Activated CD4-positive, alpha-beta T cell treated with anti-CD3 and anti-CD28 coated beads, Interleukin-2, amount 50 U/mL, for 16 hours (primary cell): ENCODE results near the gene SCGN.

Experiments
- DNase-seq: peaks from one replicate; pipeline ENCODE4 v3.0.0-alpha.2; 2020

Gene SCGN

GRCh38 chr6:25652007-25652515 is at the start of gene SCGN:
Gene SCGN, plus strand, starts transcription at chr6:25652215. Its CDS starts 189 bp downstream, at chr6:25652404.
- peak; percentile 27 for DNase-seq

- DNase-seq: no peak
Observed at GRCh38 chr6:25602674-25602982, 49.4 kb upstream of the SCGN start.

- DNase-seq: no peak
Observed at GRCh38 chr6:25603251-25603650, 48.8 kb upstream of the SCGN start.

- no peak for DNase-seq
Observed at GRCh38 chr6:25606151-25606550, 45.9 kb upstream of the SCGN start.

GRCh38 chr6:25608558-25609174 is 43.3 kb upstream of the SCGN start:
- no peak for DNase-seq

- DNase-seq: no peak
Observed at GRCh38 chr6:25612666-25613065, 39.3 kb upstream of the SCGN start.

GRCh38 chr6:25613415-25613814 is 38.6 kb upstream of the SCGN start:
- no peak for DNase-seq

GRCh38 chr6:25614052-25614451 is 38.0 kb upstream of the SCGN start:
- no peak for DNase-seq

- DNase-seq: no peak
Observed at GRCh38 chr6:25615471-25615870, 36.5 kb upstream of the SCGN start.

- DNase-seq: no peak
Observed at GRCh38 chr6:25617997-25618396, 34.0 kb upstream of the SCGN start.

GRCh38 chr6:25619217-25619616 is 32.8 kb upstream of the SCGN start:
- DNase-seq: no peak

GRCh38 chr6:25620391-25620790 is 31.6 kb upstream of the SCGN start:
- no peak for DNase-seq

GRCh38 chr6:25623065-25623464 is 28.9 kb upstream of the SCGN start:
- DNase-seq: no peak

GRCh38 chr6:25623879-25624278 is 28.1 kb upstream of the SCGN start:
- no peak for DNase-seq

GRCh38 chr6:25627001-25627400 is 25.0 kb upstream of the SCGN start:
- DNase-seq: no peak

GRCh38 chr6:25628471-25629197 is 23.4 kb upstream of the SCGN start:
- DNase-seq: no peak

- no peak for DNase-seq
Observed at GRCh38 chr6:25629198-25629576, 22.8 kb upstream of the SCGN start.

GRCh38 chr6:25630508-25631278 is 21.3 kb upstream of the SCGN start:
- no peak for DNase-seq

GRCh38 chr6:25635886-25636317 is 16.1 kb upstream of the SCGN start:
- DNase-seq: no peak

GRCh38 chr6:25637211-25637610 is 14.8 kb upstream of the SCGN start:
- no peak for DNase-seq

GRCh38 chr6:25637960-25638434 is 14.0 kb upstream of the SCGN start:
- no peak for DNase-seq

GRCh38 chr6:25639653-25640052 is 12.4 kb upstream of the SCGN start:
- no peak for DNase-seq

- DNase-seq: no peak
Observed at GRCh38 chr6:25640446-25640845, 11.6 kb upstream of the SCGN start.

- no peak for DNase-seq
Observed at GRCh38 chr6:25640891-25641290, 11.1 kb upstream of the SCGN start.
